ENCODE results near the gene AP3S2. TPM values are rescaled to one million over a fixed set of nuclear protein-coding genes. Genes with fewer than 3 reads are reported as not detected.

Gene AP3S2
- total RNA-seq, 2 donors from 2014 or later = 32.3 to 57.6 TPM

GRCh38 chr15:89802986-89803824 lies 90.6 kb downstream of the AP3S2 start:
- H3K4me1 ChIP-seq = peaks cover 82% of the 10 kb centered on the region
- H3K27ac ChIP-seq = peak overlapping the region; percentile 85 to 89 (median 86)
- ATAC-seq = no peak
- peaks cover 0 to 14% of the 10 kb centered on the region in 2 donors for H3K36me3 ChIP-seq (replicated peaks in 1 of 2; ENCODE audit: insufficient read depth in 1 of 2, low read depth in 2 of 2)
- TF ChIP-seq CTCF (IDR thresholded peaks at IDR 0.05) = no peak
- no peak for TF ChIP-seq POLR2A (IDR thresholded peaks at IDR 0.05)
- no peaks in the 10 kb centered on the region for H3K9me3 ChIP-seq
- no peak for DNase-seq
- peak overlapping the region in 1 of 2 donors; percentile 16 for H3K4me3 ChIP-seq
- no peaks in the 10 kb centered on the region for H3K27me3 ChIP-seq
- intact Hi-C loops (cut with DNase I) = no loop called here
- WGBS, 2 donors = 36 to 48% methylated on average over 6 to 24 of the region's 24 CpGs

- WGBS, 2 donors = 58 to 82% methylated on average over 16 of the region's 16 CpGs
- H3K36me3 ChIP-seq (replicated peaks in 1 of 2; ENCODE audit: insufficient read depth in 1 of 2, low read depth in 2 of 2) = peaks cover 5 to 15% of the 10 kb centered on the region in 2 donors
- H3K27ac ChIP-seq = peak overlapping the region in 3 of 4 donors; percentile 85 to 86 (median 86)
- intact Hi-C loops (cut with DNase I) = no loop called here
- ATAC-seq (no peak), DNase-seq (no peak)
- H3K4me3 ChIP-seq = no peak overlapping the region
- H3K9me3 ChIP-seq = no peaks in the 10 kb centered on the region
- H3K27me3 ChIP-seq = no peaks in the 10 kb centered on the region
- peaks cover 80% of the 10 kb centered on the region for H3K4me1 ChIP-seq
- TF ChIP-seq POLR2A (IDR thresholded peaks at IDR 0.05) = no peak
- no peak for TF ChIP-seq CTCF (IDR thresholded peaks at IDR 0.05)
Measured at GRCh38 chr15:89802231-89802928, 91.4 kb downstream of the AP3S2 start.

GRCh38 chr15:89801471-89802195 lies 92.2 kb downstream of the AP3S2 start:
- H3K9me3 ChIP-seq = no peaks in the 10 kb centered on the region
- DNase-seq (no peak), ATAC-seq (no peak)
- no peaks in the 10 kb centered on the region for H3K27me3 ChIP-seq
- 88 to 89% methylated on average over 14 to 19 of the region's 21 CpGs for WGBS, 2 donors
- H3K36me3 ChIP-seq (replicated peaks in 1 of 2; ENCODE audit: insufficient read depth in 1 of 2, low read depth in 2 of 2) = peaks cover 5 to 15% of the 10 kb centered on the region in 2 donors
- no peak overlapping the region for H3K4me3 ChIP-seq
- H3K4me1 ChIP-seq = peaks cover 73% of the 10 kb centered on the region
- intact Hi-C loops (cut with DNase I) = no loop called here
- TF ChIP-seq CTCF (IDR thresholded peaks at IDR 0.05) = no peak
- no peak for TF ChIP-seq POLR2A (IDR thresholded peaks at IDR 0.05)
- H3K27ac ChIP-seq = peak overlapping the region in 2 of 4 donors; percentile 24

- H3K36me3 ChIP-seq (replicated peaks in 1 of 2; ENCODE audit: insufficient read depth in 1 of 2, low read depth in 2 of 2) = peaks cover 5 to 15% of the 10 kb centered on the region in 2 donors
- TF ChIP-seq CTCF (IDR thresholded peaks at IDR 0.05) = no peak
- DNase-seq = no peak
- H3K4me1 ChIP-seq = peaks cover 75% of the 10 kb centered on the region
- no peaks in the 10 kb centered on the region for H3K27me3 ChIP-seq
- intact Hi-C loops (cut with DNase I) = no loop called here
- ATAC-seq = no peak
- no peak overlapping the region for H3K4me3 ChIP-seq
- WGBS, 2 donors = 87 to 98% methylated on average over 2 of the region's 2 CpGs
- no peaks in the 10 kb centered on the region for H3K9me3 ChIP-seq
- peak overlapping the region in 1 of 4 donors; percentile 34 for H3K27ac ChIP-seq
Measured at GRCh38 chr15:89799918-89800498, 93.8 kb downstream of the AP3S2 start.
